Effector CD4-positive, alpha-beta T cell (primary cell): ENCODE measurements around the gene TMTC2.
"Not testable (repeated sequence)": the region's sequence is repeated elsewhere in the genome, so short reads cannot be mapped to it uniquely, and the experiment has no call there.

Experiments
- DNase-seq: peaks from one replicate; pipeline ENCODE4 v3.0.0-alpha.2; 2020

TMTC2 gene

DNA sequence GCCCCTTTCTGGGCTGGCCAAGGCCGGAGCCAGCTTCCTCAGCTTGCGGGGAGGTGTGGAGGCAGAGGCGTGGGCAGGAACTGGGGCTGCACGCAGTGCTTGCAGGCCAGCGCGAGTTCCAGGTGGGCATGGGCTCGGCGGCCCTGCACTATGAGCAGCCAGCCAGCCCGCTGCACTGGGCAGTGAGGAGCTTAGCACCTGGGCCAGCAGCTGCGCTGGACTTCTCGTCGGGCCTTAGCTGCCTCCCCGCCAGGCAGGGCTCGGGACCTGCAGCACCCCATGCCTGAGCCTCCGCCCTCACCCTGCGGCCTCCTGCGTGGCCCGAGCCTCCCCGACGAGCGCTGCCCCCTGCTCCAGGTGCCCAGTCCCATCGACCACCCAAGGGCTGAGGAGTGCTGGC is 42.0 kb downstream of the TMTC2 start:
- DNase-seq: no peak

DNA sequence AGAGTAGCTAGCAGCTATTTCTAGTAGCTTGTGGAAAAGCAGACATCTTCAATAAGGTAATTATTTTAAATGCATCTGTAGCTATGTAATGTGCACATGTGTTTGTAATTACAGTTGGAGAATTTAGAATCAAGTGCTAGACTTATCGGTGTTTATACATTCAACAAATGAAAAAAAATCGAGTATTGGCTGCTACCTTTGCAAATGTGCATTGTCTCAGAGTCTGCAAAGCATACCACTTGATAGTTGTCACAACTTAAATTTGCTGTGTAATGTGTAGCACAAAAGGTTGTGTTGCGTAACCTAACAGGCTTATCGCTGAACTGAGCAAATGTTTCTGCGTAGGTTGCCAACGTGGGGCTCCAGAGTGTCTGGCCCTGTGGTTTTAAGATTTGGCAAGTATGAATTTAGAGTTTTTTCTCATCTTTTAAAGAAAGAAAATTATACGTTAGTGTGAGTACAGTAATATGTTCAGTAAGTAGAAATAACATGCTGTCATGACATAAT is 44.3 kb downstream of the TMTC2 start:
- DNase-seq: no peak

DNA sequence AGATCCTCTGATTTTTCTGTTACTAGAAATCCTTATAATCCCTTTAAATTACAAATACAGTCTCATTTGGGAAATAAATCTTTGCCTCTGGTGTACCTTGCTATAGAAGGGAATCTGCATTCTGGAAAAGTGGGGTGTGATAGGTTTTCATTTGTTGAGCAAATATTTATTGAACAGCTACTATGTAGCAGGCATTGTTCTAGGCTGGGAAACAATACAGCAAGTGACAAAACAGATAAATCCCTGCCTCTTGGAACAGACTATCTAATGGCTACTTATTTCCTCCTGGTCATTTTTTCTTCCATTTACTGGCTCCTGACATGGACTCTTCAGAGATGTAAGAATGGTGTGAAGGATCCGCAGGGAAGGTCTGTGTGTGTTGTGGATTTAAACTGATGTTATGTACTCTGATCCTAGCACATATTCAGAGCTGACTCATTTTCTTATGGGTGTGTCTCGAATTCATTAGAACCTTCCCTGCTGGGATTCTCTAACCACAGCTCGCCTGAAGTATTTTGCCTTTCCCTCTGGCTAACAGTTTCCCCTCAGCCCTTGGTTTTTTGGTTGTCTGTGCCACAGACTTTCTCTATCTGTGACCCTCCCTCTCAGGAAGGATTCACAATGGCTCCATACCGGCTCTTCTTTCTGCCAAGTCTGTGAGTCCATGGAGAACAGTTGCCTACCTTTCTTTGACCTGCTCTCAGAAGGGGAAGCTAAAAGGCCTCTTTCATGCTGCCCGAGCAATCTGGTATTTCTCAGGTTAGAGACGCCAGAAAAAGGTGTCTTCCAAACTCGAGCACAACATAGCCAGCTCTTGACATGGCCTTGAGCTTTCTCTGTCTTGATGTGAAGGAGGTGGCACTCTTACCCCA is 53.7 kb downstream of the TMTC2 start:
- DNase-seq: no peak

DNA sequence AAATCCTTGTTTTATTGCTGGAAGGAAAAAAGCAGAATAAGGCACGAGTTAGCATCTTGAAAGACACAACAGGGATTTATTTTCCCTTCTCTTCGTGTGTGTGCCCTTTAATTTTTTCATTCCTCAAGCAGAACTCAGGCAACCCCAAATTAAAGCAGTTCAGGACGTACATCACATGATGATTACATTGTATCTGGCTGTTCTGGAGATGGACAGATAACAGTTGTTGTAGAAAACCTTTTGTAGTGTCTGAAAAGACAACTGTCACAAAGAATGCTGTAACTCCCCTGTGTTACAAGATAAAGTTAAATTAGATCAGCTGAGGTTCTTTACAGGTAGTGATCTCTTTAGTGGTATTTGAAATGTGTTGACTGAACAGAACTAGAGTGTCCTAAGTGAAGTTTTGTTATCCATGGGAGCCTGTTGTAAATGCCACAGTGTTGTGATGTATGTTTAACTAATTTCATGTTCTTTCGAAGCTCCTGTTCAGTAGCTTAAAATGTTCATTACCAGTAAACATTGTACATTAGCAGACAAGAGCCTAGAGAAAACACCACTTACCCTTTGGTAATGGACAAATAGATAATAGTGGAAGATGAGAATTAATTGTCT is 58.5 kb downstream of the TMTC2 start:
- no peak for DNase-seq

DNA sequence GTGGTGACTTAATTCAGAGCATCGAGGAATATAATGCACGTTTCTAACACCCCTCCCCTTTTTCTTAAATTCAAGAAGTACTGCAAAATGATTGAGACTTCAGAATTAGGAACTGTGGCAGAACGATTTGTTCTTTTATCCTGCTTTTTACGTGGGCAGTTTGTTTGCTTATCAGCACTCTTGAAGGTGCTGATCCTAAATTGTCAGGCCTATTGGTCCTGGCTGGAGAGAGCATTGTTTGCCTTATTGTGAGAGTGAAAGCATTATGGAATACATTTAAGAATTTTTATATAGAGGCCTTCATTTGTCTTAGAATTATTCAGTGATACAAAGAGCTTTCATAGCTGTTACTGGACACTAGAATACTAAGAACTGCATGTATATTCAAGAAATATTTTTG is 59.1 kb downstream of the TMTC2 start:
- DNase-seq: no peak

DNA sequence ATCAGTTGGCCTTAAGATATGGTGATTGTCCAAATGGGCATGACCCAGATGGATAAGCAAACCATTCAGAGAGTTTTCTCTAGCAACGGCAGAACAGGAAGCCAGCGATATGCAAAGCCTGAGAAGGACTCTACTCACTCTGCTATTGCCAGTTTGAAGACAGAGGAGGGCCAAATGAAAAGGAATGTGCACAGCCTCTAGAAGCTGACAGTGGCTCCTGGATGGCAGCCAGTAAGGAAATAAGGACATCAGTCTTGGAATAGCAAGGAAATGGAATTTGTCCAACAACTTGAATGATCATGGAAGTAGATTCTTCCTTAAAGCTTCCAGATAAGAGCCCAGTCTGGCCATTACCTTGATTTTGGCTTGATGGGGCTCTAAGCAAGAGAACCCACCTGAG is 60.0 kb downstream of the TMTC2 start:
- DNase-seq: no peak

DNA sequence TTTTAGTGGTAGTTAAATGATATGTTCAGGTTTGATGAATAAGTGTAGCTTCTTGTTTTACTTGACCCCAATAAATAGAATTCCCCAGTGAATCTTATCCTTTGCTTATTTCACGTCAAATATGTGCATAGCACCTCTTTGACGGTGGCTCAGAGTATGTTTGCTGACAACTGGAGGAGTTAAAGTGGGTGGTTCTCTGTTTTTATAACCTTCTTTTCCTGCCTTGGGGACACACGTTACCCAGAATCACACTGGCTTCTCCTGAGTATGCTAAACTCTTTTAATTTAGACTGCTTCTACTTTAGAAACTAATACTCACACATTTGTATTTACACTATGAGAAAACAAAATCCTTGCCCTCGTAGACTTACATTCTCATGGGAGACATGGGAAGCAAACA is 62.3 kb downstream of the TMTC2 start:
- DNase-seq: no peak

DNA sequence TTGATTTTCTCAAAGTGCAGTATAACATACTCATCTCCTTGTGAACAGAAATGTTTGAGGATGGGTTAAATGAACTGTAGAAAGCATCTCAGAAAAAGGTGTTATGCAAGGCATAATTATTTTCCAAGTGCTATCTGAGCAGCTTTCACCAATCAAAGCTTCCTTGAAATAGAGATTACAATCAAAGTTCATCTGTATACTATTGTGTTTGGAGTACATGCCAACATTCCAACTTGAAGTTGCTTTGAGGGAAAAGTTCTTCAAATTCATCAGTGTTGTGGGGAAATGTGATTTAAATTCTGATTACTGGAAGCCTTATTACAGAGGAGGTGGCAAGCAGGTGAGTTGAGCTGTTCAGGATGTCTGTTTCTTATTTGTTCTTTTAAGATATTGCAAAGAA is 68.2 kb downstream of the TMTC2 start:
- no peak for DNase-seq

DNA sequence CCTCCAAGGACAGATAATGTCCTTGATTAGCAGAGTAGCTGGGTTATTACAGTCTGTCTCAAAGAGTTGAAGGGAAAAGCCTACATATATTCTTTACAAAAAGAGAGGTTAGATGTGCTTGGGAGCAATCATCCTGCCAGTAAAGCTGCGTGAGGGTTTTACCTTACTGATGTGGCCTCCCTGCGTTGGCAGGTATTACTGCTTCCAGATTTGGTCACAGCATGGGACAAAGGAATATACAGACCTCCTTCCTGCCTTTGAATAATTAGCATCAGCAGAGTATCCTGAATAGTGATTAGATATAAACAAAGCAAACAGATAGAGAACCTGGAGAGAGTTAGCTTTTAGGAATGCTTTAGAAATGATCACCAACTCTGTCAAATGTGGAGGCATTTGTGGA is 69.6 kb downstream of the TMTC2 start:
- no peak for DNase-seq

DNA sequence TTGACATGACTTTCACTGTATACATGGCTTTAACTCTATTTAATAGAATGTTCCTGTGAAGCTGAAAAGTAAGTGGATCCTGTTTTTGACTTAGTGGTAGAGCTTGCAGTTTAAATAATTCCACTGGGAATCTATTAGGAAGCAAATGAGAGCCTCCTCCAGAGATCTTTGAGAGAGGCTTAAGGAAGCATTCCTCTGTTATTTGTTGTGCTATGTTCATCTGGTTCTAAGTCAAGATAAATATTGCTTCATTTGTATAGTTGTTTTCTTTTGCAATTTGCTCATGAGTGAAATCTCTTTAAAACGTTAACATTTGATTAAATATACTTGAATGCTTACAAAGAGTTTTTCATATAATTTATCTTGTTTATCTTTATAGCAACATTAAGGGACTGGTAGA is 70.4 kb downstream of the TMTC2 start:
- DNase-seq: no peak

DNA sequence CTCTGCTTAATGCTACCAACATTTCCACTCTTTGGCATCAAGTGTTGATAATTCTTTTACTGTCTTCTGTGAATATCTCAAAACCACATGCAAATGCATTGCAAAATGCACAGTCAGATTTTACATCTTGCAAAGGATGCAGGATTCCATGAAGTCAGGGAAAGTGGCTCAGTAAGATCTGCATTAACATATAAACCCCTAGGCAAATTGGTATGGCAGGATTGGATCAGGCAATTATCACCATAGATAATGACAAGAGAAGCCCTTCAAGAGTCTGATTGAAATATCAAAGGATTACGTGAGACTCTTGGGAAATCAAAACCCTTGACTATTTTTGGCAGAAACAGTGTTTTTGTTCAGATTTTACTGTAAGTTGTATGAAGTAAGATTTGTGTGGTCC is 71.0 kb downstream of the TMTC2 start:
- DNase-seq: no peak

DNA sequence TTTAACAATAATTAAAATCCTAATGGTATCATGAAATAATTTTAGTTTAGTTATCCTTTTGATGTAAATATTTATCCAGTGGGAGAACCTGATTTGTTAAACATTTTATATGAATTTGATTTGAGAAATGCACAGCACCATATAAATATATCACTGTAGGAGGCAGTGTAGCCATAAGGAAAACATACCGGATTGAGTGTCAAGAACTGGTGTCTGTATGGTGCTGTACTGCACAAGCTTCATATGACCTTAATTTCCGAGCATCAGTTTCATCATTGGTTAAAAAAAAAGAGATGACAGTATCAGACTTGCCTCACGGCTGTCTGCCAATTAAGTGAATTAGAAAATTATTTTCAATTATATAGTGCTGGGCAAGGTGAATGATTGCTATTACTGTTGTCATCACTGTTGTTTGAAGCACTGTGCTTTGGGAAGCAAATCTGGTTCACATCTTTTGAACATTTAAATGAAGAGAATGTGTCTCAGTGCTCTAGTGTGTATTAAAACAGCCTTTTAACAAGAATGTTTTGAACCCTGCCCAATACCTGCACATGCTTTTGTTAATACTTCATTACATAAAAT is 72.1 kb downstream of the TMTC2 start:
- DNase-seq: no peak

DNA sequence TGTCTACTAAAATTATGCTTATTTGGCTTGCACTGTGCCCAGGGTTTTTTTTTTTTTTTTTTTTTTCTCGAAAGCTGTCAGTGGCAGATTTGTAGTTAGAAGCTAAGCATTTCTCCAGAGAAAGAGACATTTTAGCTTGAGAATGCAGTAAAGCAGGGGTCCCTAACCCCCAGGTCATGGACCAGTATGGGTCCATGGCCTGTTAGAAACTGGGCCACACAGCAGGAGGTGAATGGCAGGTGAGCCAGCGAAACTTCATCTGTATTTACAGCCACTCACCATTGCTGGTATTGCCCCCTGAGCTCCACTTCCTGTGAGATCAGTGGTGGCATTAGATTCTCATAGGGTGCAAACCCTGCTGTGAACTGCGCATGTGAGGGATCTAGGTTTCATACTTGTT is 73.7 kb downstream of the TMTC2 start:
- DNase-seq: no peak

DNA sequence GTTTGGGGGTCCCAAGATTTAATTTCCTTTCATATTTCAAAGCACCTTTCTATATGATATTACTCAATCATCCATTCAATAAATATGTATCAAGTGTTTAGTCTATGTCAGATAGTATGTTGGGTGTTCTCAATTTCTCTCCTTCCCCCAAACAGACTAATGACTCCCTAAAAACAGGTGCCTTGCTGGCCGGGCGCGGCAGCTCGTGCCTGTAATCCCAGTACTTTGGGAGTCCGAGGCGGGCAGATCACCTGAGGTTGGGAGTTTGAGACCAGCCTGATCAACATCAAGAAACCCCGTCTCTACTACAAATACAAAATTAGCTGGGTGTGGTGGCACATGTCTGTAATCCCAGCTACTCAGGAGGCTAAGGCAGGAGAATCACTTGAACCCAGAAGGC is 78.5 kb downstream of the TMTC2 start:
- DNase-seq: not testable (repeated sequence)

DNA sequence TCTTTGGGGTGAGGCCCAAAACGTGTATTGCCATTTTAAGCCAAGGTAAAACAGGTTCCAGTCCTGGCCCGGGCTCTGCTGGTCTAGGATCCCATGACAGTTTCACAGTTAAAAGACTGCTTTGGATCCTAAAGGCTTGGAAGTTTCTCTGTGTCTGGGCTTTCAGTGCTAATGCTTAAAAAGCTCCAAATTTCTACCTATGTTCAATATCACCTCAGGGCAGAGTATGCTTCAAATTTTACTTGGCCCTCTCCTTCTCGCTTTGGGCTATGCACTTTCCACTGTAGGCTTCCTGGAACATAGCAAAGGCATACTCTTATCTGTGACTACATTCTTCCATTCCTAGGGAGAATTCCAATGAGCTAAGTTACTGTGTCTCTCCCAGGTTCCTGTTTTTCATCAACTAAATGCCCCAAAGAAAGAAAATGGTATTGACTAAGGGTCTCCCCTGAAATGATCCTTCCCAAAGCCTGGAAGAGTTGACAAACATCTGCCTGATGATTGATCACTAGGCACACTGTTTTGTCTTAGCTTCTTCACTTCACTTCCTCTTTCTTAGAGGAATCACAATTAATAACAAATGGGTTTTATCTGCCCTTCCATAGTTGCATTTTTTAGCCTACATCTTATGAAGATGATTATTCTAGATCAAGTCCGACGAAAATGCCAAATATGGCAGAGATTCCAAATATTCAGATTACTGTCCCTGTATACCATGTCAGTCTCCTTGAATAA is 79.4 kb downstream of the TMTC2 start:
- DNase-seq: no peak

DNA sequence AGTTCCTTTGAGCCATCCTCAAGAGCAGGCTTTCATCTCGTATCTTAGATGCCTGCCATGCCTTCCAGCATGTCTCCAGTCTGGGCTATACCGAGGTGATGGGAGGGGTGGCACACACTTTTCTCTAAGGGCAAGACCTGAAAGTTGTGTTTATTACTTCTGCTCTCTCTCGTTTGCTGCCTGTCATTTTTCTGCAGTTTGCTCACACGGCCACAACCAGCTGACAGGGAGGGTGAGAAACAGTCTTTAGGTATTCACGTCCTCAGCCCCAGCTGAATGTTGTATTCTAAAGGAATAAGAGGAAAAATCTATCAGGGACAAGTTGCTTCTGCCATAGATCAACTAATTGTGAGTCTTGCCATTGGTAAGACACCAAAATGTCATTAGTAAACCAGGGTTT is 88.0 kb downstream of the TMTC2 start:
- no peak for DNase-seq

DNA sequence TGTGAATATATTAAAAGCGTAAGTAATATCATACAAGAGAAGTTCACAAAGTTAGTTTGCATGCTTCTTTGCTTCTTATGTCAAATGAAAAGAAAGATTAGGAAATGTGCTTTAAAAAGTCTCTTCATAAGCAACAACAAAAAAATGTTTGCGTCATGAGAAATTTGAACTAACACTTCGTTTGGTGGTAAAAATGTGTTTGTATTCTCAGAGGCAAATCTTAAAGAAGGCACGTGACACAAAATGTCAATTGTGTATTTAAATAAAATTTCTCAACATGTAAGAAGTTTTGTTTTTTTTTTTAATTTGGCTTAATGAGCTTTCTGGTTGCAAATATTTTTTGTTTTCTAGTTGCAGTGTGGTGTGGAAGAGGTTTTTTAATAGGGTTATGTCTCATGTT is 93.8 kb downstream of the TMTC2 start:
- DNase-seq: no peak

DNA sequence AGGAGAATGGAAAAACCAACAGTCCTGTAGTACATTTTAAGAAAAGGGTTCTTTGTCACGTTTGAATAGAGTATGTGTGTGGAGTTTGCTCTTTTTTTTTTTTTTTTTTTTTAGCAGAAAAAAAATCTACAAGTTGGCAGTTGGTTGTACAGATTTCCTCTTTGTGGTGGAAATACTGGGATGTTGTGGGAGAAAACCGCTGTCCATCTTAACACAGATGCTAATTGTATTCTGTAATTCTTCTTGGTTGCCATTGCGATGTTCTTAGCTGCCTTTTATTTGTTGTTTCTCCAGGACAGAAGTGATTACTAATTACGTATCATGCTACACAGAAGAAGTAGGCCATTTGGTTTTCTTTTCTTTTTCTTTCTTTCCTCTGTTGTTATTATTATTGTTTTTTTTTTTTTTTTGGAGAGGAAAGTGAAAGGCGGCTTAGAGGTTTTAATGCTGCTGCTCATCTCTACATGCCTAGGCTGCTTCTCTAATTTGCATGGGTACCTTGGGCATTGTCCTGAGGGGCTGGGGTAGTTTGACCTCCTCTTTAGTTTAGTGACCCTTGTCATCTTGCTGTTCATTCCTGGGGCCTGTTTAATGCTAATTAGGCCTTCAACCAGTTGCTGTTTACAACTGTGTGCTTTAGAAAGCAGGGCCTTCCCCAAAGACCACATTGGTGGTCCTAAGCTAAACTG is 94.7 kb downstream of the TMTC2 start:
- DNase-seq: no peak

DNA sequence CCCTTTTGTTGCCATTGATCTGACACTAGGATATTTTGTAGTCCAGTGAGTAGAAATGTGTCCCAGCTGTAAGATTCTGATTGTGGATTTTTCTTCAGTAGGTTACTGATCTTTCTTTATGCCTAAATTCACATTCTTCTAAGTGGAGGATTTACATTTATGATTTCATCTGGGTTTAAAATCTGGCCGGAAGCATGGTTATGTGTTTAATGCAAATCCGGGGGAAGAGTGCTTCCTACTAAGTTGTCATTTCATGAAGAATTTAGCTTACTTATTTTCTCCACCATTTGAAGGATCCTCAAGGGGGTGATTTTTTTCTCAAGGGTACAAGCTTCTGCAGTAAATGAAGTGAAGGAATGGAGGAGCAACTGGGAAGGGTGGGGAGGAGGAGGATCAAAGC is 96.7 kb downstream of the TMTC2 start:
- DNase-seq: no peak

DNA sequence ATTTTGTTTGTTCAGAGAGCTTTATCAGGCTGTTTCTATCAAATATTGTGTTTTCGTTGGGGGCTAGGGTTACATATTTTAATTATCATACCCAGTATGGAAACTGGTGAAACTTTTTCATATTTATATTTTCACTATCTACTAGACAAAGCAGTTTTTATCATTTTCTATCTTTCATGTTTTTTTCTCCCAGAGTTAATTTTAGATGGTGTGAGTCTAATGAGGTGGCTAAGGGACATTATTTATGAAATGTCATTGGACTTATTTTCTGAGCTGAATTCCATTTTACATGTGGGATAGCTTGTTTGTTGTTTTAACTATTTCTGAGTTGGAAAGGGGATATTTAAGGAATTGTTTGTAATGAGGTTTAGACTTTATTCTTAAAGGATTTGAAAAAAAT is 100.3 kb downstream of the TMTC2 start:
- no peak for DNase-seq

DNA sequence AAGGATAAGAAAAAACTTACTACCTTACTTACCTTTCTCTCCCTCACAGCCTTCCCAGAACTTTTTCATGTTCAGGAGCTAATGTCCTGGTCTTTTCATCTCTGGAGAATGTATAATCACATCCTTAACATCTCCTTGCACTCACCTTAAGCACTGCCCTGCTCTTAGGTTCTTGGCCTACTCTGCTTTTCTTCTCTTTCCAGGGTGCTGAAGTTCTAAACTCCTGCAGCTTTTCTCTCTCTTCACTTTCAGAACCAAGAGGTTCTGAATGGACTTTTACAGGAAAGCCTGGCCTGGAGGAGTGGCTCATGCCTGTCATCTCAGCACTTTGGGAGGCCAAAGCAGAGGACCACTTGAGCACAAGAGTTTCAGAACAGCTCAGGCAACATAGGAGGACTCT is 101.9 kb downstream of the TMTC2 start:
- no peak for DNase-seq

DNA sequence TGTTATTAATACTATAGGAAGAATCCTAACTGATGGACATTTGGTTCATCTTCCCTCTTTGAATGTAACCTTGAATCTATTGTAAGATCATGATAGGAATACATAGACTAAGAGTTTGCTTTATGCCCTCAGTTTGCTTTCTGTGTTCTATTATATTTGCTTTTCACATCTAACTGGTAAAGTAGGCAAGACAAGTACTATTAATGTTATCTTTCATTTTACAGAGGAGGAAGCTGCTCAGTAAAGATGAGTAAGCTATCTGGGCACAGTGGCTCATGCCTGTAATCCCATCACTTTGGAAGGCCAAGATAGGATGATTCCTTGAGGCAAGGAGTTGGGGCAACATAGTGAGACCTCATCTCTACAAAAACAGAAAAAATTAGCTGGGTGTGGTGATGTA is 103.0 kb downstream of the TMTC2 start:
- DNase-seq: no peak

DNA sequence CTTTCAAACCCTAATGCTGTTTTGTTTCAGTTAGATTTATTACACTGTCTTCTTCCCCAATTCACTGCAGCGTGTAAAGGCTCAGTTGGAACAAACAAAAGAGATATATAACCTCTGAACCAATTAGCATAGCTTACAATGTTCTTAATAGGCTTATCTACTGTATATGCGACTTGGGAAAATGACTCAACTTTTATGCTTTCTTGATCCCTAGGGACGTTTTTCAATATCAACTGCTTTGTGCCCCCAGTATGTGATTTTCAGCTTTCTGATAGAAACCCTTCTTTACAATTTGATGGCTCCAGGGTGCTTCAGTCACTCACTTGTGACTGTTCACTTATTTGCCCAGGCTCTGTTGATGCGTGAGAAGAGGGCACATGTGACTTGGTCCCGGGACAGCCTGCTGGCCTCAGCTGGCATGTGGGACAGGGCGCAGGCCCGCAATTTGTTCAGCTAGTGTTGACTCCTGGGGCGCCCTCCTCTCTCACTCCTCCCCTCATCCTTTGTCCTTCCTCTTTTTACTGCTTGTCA is 107.1 kb downstream of the TMTC2 start:
- DNase-seq: no peak
